ENCODE data around the gene ARHGEF4.

Gene ARHGEF4, protein sequence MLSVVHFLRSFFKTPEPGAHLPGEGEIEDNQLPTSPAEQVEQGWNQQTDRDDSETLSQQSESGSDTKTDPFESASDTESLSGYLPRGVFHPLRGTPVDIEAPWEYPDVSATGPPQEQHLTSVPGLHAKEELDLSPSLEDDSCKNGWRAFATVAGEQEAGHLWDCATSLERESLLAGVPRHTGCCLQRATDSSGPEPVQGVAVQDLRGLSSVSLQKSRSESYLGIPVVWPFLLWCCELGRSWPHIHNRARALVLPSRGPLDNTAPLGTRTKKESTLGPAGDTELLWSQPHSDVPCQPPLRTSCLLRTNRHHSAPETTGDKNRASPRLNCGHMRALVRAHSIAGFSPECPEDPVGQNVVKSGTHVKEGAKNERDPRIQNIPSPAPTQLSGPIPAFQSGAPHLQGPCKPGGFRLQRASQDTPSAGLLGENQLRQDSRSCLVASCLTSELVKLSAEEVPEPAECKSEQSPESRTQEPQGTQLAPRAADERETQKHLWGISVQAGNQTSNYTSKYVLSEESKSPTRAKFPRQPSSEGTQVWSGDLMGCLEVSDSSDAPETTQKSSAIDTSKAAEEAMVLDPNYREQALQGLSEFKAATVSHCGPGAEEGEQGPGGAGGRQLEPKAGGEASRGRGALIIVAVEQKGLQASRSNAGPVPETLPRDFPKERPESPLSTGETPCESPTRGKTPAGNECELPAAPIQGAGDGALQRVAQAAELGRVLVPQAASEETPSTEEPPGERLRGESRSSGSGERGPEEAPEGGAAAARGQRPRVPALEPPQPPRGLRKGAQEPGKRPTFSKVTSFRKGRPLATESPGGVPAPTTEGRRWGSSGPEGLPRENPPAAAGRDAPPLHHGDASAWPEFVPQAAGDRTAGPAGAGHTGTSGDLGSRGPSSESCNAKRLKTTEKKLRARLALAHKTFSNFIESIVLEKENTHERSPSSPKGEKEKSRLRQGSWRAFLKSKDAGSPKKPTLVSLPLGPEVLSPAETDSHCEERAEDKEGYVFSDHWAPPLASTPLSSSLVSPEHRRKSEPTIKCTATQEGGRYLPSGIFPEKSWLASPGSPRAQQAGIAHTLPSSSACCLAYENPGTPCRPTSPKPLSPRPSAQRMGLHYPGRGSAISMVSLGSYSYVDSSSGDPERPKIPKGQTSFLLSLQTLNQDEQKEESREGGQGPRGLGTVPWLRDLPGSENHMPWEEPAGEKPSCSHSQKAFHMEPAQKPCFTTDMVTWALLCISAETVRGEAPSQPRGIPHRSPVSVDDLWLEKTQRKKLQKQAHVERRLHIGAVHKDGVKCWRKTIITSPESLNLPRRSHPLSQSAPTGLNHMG (N-terminal part only)

DNA sequence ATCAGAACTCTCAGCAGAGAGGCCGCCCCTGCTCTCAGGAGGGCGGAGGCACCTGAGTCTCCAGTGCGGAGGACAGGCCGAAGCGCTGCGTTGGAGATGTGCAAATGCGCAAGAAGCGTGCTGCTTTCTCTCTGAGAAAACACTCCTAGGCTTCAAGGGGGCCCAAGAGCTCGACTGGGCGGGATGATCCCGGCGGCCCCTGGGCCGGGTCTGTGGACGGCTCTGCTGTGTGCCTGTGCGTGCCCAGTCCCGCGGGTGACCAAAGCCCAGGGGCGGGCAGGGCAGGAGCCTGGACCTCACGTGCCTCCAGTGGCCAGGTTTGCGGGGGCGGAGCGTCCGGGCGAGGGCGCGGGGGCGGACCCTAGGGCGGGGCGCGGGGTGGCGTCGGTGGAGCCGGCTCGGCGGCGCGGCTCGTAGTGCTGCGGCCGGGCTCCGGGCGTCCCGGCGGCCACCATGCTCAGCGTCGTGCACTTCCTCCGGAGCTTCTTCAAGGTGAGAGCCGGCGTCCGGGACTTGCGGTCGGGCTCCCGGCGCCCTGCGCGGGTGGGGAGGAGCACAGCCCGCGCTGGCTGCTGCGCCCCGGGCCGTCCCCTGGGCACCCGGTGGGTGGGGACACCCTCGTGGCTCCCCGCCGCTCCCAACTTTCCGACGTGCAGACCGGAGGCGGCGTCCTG is at the start of gene ARHGEF4:
TSS of gene ARHGEF4 (plus strand) at position 414 of the 674 bp plus-strand sequence. CDS start at position 454, 40 bp downstream.
- peak in 1 of 2 experiments; percentile 15 for DNase-seq

DNA sequence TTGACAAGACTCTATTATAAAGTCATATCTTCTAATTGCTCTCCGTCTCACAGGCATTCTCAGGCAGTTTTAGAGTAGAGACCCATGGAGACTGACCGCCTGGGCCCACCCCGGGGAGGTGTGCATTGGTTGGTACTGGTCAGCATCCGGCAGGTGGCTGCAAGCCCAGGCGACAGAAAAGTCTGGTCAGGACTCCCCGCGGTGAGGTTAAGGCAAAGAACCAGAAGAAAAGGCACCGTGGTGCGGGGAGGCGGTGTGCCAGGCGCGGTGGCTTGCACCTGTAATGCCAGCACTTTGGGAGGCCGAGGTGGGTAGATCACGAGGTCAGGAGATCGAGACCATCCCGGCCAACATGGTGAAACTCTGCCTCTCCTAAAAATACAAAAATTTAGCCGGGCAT is 48.9 kb upstream of the ARHGEF4 start:
- no peak for DNase-seq

DNA sequence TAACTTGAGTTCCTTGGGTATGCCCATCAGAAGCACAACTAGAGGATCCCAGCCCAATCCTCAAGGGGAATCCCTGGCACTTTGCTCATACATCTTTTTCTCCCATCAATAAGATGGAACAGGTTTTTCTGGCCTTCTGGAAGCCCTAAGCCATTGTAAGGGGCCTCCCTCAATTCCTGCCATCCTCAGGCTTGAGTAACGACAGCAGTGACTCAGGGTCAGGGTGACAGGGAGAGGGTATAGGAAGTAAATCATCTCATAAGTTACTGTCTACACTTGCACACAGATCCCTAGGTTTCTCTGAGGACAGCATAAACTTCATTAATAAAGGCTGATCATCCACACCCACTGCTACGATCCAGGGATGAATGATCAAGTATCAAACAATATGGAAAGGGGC is 46.4 kb upstream of the ARHGEF4 start:
- DNase-seq = no peak

DNA sequence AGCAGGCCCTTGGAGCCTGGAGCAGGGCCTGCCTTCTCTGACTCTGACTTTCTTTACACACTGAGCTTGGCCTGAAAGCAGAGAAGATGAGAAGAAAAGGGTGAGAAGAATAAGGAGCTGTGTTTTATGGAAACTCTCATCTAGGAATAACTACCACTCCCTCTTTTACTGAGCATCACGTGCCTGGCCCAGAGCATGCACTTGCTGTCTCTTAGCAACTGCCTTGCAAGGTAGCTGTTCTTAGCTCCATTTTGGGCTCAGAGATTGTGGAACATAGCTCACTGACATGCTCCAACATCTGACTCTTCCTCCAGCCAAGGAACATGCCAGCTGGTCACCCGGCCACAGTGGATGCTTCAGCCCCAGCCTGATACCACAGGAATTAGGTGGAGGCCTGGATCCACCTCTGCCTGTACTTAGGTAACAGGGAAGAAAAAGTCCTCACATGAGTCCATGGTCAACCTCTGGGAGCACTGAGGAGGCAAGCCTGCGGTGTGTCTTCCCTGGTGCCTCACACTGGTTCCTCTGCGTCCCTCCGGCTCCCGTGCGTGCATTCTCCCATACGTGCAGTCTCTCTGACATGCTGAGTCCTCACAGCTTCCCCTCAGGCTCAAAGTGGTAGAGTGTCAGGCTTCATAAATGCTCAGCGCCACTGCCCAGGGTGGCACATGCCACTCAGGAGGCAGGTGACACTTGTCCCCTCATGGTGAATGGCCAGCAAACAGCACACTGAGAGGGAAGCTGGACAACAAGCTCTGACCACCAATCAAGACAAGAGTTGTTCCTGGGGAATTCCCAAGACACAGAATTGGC is 45.7 kb upstream of the ARHGEF4 start:
- DNase-seq = no peak

DNA sequence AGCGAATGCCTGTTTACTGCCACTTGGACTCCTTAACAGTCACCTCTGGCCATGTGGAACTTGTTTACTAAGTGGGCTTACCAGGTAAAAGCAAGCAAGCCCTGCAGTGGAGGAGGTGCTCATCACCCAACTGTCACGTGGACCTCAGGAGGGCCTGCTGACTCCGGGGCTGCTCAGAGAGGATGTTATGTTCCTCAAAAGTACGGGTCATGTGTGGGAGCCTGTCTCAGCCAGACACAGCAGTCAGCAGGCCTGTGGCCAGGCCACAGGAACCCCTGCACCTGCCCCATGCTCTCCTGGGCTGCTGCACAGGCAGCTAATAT is 45.1 kb upstream of the ARHGEF4 start:
- DNase-seq = no peak

DNA sequence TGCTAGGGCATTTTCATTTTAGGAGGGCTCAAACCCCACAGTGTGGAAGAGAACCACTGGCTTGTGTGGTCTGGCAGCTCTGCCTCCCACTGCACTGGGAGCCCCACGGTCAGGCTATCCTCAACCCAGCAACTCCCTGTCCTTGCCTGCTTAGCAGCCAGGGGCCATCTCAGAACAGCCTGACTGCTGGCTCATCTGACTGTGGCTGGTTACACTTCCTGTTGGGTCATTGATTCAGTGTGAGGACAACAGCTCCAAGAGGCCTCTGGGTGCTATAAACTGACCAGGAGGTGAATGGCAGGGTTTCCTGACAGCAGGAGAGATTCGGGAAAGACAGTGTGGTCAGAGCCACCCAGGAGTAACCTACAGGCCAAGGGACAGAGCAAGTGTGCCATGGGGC is 41.3 kb upstream of the ARHGEF4 start:
- no peak for DNase-seq

DNA sequence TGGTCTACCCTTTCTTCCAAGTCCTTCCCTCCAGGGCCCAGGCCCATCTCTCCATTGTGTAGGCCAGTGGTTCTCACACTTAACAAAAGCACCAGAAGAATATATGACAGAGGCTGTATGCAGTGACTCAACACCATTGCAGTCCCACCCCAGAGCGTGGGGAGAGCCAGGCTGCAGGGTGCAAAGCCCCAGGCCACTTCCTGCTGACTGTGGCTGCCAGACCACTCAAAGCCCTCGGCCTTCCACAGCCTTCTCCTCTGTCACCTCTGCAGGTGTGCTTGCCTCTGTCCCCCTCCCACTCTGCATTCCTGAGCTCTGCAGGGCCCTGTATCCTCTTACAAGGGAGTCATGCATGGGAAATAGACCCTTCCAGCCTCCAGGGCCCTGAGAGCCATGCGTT is 40.4 kb upstream of the ARHGEF4 start:
- no peak for DNase-seq

DNA sequence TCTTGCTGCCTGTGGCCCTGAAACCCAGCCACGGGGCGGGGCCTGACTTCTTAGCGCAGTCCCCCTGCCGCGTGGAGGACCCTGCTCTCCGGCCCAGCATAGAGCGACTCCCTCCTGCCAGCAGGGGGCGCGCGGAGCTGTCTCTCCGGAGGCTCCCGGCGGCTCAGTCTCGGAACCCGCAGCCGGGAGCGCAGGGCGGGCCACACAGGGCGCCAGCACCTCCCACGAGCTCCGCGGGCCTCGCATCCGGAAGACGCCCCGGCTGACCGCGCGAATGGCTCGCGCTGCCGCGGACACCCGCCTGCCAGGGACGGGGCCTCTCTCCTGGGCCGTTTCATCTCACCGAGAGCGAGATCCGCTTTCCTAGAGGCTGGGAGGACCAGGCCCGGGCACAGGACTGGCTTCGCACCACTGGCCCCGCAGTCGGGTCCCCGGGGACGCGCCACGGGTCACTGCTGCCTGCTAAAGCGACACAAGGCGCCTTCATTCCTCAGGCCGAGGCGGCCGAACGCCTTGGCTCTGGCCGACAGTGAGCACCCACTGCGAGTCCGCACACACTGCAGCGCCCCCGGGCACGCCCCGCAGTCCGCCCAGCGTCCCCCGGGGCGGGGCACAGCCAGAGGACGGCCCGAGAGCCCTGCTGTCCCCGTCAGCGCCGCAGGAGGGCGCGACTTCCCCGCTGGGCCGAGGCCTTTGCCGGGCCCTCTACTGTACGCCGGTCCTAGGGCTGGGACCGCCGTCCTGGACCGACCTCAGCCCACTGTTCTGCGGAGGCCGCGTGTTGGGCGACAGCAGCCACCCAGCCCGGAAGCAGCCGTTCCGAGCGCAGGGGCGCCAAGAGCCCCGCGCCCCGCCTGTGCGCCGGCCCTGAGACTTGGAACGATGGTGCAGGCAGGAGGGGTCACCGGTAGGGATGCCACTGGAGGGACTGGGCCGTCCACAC is 39.0 kb upstream of the ARHGEF4 start:
- peak; percentile 89 to 97 for DNase-seq

DNA sequence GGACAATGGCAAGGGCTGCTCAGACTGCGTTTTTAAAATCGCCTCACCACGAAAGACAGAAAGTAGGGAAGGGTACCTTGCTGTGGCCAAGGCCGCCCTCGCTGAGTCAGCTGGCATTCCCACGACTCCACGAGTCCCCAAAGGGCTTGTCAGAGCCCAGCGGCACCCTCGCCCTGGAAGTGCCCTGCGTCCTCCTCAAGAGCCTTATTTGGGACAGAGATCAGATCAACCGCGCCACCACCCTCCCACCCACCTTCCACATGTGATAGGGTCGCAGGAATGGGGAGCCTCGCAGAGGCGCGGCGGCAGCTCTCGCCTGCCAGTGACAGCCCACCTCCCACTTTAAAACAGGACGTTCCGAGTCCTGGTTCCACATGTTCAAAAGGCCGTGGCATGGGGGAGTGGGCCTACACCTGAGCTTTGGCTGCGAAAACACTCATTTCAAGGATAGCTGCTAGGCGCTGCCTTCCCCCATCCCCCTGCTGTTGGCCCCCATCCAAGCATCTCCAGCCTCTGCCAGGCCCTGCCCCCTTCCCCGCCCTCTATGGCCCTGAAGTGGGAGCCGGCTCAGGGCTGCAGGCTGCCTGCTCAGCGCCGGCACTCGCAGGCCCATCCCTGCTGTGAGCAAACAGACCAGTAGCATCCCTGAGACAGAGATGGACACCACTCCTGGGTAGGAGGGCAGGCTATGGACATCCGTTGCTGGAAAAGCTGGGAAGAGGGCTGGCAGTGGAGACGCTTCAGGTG is 38.1 kb upstream of the ARHGEF4 start:
- no peak for DNase-seq

DNA sequence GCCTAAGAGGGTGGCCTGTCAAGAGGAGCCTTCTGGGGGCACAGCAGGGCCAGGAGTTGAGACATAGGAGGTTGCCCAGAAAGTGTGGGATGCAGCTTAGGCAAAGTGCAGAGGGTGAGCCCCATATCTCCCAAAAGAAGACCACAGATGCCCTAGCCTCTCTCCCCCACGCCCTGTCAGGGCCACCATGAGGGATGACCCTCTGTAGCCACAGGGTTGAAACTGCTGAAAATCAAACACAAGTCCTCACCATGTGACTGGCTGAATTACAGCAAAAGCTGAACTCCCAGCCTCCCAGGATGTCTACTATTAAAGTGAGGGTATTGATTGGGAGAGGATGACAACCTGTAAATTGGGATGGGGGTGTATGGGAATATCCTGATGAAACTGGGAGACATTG is 37.4 kb upstream of the ARHGEF4 start:
- DNase-seq = no peak

DNA sequence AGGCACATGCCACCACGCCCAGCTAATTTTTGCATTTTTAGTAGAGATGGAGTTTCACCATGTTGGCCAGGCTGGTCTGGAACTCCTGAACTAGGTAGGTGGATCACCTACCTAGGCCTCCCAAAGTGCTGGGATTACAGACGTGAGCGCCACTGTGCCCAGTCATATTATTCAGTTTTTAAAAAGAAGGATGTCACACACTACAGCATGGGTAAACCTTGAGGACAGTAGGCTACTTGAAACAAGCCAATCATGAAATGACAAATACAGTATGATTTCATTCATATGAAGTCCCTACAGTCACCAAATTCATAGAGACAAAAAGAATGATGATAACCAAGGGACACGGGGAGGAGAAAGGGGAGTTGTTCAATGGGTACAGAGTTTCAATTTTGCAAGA is 31.1 kb upstream of the ARHGEF4 start:
- DNase-seq = no peak

DNA sequence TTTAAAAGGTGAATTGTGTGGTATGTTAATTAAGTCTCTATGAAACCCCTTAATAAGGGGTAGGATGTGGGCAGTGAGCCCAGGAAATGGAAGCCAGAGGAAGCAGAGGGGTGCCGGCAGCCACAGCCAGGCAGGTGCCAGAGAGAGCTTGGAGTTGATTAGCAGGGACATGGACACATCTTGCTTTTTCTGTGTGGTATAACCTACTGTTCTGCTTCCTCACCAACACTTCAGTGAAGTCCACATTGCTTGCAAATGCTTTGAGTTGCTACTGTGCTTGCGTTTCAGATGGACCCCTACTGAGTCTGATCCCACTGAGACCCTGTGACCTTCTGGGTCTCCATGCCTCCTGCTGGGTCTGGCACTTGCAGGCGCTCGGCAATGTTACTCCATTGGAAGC is 30.3 kb upstream of the ARHGEF4 start:
- DNase-seq = no peak

DNA sequence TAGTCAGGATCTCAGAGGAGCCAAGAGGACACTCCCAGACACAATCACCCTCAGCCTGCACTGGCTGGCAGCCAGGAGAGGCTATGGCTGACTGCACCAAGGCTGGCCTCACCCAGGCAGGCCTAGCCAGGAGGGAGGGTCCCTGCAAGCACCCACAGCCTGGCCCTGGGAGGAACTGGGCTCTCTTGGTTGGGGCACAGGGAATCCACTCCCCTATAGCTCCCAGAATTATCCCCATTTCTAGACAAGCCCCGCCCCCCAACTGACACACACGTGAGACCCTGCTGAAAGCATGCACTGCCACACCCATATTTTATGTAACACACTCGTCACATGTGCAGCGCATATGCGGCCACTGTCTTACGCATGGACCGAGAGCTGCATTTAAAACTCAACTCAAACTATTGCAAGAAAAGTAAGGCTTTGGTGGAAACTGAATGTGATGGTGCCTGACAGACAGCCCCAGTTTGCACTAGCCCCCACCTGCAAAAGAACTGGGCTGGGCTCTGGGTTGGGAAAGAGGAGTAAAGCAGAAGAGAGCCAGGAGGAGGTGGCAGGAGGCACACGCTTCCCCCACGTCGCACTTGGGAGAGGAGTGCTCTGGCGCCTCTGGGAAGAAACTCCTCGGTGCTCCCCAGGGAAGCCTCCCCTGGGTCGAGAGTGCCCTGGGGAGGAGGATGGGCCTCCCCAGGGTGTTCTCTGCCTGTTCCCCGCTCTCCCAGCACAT is 28.9 kb upstream of the ARHGEF4 start:
- DNase-seq = no peak

DNA sequence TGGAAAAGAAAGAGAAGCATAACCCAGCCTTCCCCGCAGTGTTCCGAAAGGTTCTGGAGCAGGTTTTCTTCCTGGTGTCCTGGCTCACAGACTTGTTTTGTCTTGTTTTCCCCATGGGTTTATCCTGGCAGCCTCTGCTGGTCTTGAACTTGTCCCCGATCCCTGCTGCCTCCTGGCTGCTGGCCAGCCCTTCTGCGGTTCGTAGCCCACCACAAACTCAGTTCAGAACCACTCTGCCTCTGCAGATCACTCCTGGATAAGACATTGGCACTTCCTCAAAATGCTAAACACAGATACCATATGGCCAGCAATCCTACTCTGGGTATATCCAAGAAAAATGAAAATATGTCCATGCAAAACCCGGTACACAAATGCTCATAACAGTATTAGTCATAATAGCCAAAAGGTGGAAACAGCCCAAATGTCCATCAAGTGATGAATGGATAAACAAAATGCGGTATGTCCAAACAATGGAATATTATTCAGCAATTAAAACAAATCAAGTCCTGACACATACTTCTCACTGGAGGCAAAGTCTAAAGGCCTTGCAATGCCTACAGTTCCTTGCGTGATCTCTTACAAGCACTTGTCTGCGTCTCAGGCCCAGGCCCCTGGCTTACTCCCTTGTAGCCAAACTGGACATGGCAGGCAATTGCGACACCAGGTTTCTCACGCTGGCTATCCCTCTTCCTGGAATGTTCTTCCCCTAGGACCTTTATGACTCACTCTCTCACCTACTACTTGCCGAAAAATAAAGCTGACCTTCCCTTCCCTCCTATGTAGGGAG is 28.0 kb upstream of the ARHGEF4 start:
- DNase-seq = no peak

DNA sequence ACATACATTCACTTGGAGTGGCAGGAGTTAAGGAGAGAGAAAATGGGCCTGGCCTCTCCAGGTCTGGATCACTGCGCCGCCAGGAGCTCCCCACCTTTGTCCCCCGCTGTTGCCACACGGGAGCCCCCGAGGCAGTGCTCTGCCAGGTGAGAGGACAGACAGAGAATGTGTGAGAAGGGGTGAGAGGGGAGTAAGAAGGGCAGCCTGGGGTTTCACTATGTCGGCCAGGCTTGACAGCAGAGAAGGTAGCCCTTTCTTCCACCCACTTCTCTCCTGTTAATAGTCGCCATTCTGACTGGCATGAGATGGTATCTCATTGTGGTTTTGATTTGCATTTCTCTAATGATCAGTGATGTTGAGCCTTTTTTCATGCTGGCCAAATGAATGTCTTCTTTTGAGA is 26.2 kb upstream of the ARHGEF4 start:
- DNase-seq = no peak

DNA sequence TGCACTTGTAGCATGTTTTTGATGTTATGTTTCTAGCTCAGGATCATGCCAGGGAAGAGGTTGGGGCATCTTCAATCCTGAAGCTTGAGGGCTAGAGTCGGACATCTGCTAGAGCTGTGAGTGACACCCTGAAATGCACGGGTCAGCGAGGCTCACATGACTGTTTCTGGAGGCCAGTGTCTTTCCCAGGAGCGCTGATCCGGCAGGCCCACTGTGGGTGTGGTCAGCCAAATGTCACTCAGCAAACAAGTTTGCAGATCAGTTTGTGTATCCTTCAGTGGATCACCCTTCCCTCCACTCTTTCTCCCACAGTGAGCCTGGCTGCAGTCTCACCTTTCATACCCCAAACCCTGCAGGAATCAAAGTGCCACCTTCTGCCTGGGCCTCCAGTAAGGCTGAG is 23.0 kb upstream of the ARHGEF4 start:
- no peak for DNase-seq

DNA sequence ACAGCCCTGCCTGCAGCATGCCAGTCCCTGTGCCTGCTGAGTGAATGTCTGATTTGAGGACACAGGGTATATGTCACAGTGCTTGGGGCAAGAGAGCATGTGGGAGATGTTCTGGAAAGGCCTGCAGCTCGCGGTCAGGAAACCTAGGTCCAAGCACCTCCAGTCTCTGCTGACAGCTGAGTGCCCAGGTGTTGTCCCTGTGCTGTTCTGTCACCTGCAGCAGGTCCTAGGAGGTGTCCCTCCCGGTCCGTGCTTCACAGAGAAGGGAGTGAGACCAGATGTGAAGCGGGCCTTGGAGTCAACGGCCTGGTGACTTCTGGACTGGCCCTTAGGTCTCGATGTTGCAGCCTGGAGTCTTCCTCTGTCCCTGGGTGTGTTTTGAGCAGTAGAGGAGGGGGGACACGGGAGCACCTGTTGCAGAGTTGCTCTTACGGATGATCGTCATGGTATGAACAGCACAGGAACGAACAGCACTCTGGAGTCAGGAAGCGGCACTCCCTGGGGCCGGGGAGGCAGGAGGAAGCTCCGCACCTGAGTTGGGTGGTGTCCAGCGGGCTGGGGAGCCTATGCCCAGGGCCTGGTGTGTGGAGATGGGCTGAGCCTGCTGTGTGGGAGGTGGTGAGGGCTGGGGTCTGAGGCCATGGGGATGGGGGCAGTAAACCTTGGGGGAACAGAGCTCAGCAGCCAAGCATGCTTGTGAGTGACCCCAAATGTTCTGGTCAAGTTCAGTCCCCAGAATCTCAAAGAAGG is 21.6 kb upstream of the ARHGEF4 start:
- DNase-seq = no peak

DNA sequence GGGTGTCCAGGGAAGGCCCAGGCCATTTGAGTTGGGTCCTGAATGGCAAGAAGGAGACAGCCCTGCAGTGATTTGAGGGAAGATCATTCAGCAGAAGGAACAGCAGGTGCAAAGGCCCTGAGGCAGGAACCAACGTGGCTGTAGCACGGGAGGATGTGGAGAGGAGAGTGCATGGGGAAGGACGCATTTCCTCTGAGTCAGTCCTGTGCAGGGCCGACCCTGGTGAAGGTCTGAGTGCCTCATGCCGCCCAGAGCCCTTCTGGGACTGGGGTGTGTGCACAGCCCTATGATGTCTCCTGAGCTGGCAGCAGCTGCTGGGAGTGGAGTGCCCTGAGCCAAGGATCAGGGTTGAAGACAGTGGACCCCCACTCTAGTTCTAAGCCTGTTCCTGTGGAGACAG is 17.9 kb upstream of the ARHGEF4 start:
- no peak for DNase-seq
